ENCODE results near the gene ATP2A3.

Gene ATP2A3

DNA sequence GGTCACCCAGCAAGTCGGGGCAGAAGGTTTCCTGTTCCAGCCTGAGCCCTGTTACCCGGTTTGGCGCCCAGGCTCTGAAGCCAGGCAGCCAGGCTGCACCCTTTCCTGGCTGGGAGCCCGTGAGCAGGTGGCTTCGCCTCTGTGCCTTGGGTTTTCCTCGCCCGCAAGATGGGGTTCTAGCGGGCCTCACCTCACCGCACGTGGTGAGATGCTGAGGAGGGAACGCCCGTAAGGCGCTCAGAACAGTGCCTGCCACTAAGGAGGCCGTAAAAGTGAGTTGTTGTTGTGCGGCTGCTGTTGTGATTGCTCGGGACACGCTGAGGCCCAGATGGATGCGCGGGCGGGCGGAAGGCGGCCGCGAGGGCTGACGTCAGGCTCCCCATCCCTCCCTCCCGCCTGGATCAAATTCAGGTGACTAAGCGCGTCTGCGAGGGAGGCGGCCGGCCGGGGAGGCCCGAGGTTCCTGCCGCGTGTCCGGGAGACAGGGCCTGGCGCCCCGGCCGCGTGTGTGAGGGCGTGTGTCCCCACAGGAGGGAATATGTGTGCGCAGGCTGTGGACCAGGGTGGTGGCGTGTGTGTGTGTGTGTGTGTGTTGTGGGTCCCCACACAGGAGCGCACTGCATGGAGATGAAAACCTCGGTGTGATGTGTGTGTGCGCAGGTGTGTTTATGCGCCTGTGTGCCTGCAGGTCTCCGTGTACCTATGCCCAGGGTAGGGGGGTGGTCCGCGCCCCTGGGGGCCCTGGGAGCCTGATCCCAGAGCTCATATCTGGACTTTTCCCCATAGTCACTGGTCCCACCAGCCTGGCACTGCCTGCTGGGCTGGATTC lies 75.7 kb downstream of the ATP2A3 start:
- peak; percentile 81 for DNase-seq

DNA sequence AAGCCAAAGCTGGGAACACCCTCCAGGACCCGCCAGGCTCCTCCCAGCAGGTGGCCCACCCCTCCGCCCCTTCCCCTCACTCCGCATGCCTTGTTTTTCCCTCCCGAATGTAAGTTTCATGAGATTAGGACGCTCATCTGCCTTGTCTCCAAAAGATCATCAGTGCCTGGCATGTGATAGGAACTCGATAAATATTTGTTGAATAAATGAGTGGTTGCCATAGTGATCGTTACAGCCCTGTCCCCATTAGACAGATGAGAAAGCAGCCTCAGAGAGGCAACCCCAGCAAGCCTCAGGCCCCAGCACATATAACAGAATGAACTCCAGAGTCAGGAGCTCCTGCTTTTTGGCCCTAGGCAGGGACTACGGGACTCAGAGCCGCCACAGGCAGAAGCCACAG lies 76.4 kb downstream of the ATP2A3 start:
- no peak for DNase-seq

DNA sequence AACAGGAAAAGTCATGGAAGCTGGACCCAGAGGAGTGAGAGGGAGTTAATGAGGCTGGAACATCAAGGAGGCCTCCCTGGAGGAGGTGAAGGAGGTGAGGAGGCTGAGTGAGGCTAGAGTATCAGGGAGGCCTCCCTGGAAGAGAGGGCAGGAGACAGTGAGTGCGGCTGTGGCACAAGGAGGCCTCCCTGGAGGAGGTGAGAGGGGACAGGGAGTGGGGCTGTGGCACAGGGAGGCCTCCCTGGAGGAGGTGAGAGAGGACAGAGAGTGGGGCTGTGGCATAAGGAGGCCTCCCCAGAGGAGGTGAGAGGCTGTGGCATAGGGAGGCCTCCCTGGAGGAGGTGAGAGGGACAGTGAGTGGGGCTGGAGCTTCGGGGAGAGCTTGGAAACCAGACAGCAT lies 76.8 kb downstream of the ATP2A3 start:
- DNase-seq = no peak

DNA sequence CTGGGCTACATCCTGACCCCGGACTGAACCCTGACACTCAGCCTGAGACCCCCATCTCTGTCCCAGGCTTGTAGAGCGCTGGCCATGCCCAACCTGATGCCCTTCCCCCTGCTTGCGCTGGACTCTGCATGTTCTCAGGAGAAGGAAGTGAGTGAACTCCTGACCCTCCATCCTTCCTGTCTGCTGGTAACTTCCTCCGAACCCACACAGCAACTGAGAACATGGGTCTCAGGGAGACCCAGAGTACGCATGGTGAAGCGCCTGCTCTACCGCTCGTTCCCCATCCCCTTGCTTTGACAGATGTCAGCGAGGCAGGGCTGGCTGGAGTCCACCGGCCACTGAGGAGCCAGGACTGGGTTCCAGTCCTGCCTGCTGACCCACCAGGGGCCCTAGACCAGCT lies 77.5 kb downstream of the ATP2A3 start:
- DNase-seq = no peak

DNA sequence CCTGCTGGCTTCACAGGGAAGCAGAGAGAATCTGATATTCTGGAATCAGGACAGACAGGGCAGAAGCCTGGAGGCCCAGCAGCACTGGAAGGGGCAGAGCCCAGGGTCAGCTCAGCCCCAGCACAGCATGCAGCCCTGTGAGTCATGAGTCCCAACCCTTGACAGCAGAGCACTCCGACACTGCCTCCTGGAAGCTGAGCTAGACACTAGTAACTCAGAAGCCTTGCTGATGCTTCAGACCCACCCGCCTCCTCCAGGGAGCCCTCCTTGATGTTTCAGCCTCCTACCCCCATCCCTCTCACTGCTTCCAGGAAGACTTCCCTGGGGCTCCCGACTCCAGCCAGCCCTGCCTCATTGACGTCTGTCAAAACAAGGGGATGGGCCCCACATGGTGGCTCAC lies 78.3 kb downstream of the ATP2A3 start:
- DNase-seq = no peak

DNA sequence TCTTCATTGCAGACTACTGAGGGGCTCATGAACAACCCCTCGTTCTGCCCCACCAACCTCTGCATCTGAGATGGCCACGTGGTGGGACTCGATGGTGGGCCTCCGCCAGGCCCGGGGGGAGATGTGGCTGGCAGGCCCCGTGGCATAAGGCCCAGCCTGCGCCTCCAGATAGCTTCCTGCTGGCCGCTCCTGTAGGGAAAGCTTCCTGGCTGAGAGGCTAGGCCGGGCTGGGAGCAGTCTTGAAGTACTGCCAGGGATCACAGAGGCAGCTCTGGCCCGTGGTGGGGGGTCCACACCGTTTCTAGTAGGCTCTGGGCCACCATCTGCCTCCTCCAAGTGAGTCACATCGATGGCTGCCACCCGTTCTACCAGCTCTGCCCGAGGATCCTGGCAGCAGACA lies 79.0 kb downstream of the ATP2A3 start:
- no peak for DNase-seq

DNA sequence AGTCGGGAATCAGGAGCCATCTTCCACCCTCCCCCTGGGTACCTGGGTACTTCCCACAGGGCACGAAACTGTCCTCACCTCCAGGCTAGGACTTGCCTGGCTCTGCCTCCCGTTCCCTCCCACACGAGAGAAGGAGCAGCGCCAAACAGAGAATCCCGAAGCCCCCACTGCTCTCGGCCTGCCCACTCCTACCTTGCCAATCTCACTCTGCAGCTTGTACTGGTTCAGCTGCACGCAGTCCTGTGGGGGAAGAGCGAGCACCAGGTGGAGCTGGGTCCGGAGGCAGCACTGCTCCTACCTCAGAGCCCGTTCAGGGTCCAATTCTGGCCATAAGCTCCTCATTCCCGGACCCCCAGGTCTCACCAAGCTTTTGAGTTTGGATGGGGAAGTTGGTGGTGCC lies 80.0 kb downstream of the ATP2A3 start:
- DNase-seq = no peak

DNA sequence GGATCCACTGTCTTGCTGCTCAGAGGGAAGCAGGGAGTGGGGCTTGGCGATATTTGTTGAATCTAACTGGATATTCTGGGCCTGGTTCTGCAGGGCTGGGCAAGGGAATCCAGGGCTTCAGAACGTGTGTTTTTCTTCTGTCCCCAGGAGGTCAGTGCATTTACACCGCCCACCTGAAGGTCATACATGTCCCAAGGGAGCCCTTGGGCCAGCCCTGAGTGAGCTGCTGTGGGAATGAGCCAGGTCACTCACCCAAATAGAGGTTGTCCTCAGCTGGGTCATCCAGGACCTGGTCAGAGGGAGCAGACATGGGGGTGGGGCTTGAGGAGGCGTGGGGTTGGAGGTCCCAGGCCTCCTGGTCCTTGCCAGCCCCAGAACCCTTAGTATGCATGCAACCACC lies 82.0 kb downstream of the ATP2A3 start:
- DNase-seq = no peak

DNA sequence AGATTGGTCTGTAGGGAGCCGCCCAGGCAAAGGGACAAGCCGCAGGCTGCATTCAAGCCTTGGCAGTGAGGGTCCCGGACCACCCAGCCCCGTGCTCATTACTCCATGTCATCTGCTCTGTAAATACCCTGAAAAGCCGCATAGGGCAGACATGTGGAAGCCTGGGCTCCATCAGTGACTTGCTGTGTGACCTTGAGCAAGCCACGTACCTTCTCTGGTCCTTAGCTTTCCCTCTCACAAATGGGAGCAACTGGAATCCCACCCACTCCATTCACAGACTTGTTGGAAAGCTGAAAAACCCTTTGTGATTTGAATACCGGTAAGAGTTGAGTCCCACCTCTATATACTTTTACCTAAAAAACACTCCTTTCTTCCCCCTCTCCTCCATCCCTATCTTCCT lies 83.3 kb downstream of the ATP2A3 start:
- no peak for DNase-seq

DNA sequence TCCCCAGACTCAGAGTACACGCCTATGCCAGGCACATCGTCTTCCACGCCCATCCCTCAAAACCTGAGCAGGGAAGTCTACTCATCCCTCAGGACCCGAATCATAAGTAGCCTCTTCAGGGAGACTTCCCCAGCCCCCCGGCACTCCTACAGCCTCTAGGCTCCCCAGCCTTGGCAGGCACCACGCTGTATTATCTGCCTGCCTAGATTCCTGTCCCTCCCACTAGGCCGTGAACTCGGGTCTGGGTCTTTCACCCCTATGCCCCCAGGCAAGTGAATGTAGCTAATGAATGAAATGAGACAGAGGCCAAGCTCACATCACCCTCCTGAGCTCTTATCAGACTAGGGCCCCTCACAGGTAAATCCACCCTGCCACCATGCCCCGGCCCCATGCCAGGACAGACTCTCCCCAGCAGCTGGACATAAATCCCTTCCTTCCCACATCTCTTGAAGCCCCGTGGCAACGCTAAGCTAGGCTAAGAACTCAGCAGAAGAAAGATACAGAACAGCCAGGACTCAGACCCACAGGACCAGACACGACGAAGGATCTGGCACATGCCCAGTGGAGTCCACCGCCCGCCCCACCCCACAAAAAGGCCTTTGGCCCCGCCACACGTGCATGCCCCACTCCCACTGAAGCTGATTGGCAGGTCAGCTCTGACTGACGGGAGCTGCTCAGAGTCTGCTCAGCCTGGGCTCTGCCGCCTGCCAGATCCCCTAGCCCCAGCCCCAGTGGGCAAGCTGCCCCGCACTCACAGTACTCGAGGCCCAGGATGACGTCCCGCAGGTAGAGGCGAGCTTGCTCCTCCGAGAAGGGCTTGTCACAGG lies 84.4 kb downstream of the ATP2A3 start:
- peak; percentile 48 for DNase-seq

DNA sequence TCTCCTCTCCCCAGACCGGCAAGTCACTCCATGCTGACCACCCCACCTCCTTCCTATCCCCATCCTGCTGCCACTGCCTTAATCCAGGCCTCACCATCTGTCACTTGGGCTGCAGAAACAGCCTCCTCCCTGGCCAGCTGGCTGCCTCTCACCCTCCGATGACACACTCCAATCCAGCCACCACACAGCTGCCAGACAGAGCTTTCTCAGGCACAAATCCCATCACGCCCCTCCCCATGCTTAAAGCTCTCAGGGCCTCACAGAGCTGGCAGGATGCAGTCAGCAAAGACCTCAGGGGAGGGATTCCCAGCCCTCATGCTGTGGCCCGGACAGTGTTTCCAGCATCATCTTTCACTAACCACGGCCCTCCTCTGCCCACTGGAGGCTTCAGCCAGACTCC lies 85.1 kb downstream of the ATP2A3 start:
- DNase-seq = peak; percentile 90

DNA sequence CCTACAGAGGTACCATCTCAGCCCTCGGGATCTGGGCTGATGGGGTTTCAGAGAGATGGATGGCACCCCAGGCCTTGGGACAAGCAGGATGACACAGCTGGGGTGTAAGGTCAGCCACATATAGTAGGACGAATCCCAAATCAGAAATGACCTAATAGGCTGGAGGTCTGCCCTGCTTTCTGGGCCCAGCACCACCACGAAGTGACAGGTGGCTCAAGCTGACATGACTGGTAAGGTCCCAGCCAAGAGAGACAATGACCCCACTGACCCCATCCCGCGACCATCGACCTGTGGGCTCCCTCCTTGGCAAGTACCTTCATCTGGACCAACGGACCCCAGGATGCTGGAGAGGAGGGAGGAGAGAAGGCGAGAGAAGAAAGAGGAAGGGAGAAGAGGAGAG lies 87.0 kb downstream of the ATP2A3 start:
- DNase-seq = no peak

DNA sequence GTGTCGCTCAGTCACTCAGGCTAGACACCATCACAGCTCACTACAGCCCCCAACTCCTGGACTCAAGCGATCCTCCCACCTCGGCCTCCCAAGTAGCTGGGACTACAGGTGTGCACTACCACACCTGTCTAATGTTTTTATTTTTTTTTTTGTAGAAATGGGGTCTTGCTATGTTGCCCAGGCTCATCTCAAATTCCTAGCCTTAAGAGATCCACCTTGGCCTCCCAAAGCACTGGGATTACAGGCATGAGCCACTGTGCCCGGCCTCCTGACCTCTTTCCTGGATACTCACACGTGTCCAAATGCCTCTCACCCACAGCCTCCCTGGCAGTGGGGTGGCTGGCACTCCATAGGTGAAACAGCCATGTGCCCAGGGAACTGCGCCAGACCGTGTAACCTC lies 88.9 kb downstream of the ATP2A3 start:
- DNase-seq = no peak

Data from eye (tissue), 1 donor.